Activated CD4-positive, alpha-beta T cell treated with anti-CD3 and anti-CD28 coated beads, Interleukin-2, amount 50 U/mL, for 48 hours (primary cell): ENCODE measurements around the gene NAA60.

Experiments used
- DNase-seq, 2 experiments: peaks; one replicate each; pipeline ENCODE4 v3.0.0-alpha.2; 2020

The NAA60 gene

GRCh38 chr16:3443108-3444031, at the start of gene NAA60, which contains the start of gene ZNF597:
Gene NAA60, plus strand, starts transcription at chr16:3443680. Its CDS starts 32,548 bp downstream, at chr16:3476228.
Gene ZNF597, minus strand, starts transcription at chr16:3443504. Its CDS starts 351 bp downstream, at chr16:3443153.
- DNase-seq = peak; percentile 78 to 83

GRCh38 chr16:3400446-3400778, 43.1 kb upstream of the NAA60 start:
- DNase-seq = no peak

GRCh38 chr16:3400779-3401688, 42.4 kb upstream of the NAA60 start, which contains the start of the genes ZNF174 and ZSCAN32:
Gene ZNF174, plus strand, starts transcription at chr16:3401215. Its CDS starts 790 bp downstream, at chr16:3402005.
Gene ZSCAN32, minus strand, starts transcription at chr16:3401004. Its CDS starts 3,447 bp downstream, at chr16:3397557.
- peak; percentile 98 to 99 for DNase-seq

GRCh38 chr16:3401719-3402397, 41.6 kb upstream of the NAA60 start:
- no peak for DNase-seq

- DNase-seq = no peak
Observed at GRCh38 chr16:3408561-3409197, 34.8 kb upstream of the NAA60 start.

GRCh38 chr16:3413730-3414379, 29.6 kb upstream of the NAA60 start:
- DNase-seq = no peak

- peak; percentile 65 to 71 for DNase-seq
Observed at GRCh38 chr16:3431779-3432219, 11.7 kb upstream of the NAA60 start.

- no peak for DNase-seq
Observed at GRCh38 chr16:3434373-3434772, 9.1 kb upstream of the NAA60 start.

- no peak for DNase-seq
Observed at GRCh38 chr16:3439637-3440036, 3.8 kb upstream of the NAA60 start.

GRCh38 chr16:3444032-3444388, 530 bp downstream of the NAA60 start:
- peak; percentile 27 to 47 for DNase-seq

GRCh38 chr16:3454093-3454492, 10.6 kb downstream of the NAA60 start:
- DNase-seq = no peak

- no peak for DNase-seq
Observed at GRCh38 chr16:3454631-3455147, 11.2 kb downstream of the NAA60 start.

- DNase-seq = peak; percentile 86 to 89
Observed at GRCh38 chr16:3457434-3458252, 14.2 kb downstream of the NAA60 start.

GRCh38 chr16:3458278-3458851, 14.9 kb downstream of the NAA60 start:
- peak in 1 of 2 experiments; percentile 18 for DNase-seq

- no peak for DNase-seq
Observed at GRCh38 chr16:3458852-3459361, 15.4 kb downstream of the NAA60 start.

- DNase-seq = peak; percentile 32 to 56
Observed at GRCh38 chr16:3459401-3460090, 16.1 kb downstream of the NAA60 start.

GRCh38 chr16:3460121-3460520, 16.6 kb downstream of the NAA60 start:
- DNase-seq = no peak

GRCh38 chr16:3460585-3460984, 17.1 kb downstream of the NAA60 start:
- no peak for DNase-seq

- DNase-seq = no peak
Observed at GRCh38 chr16:3461151-3461550, 17.7 kb downstream of the NAA60 start.
